ENCODE results near the gene TMEM174.

TMEM174 gene

GRCh38 chr5:73154208-73155006 is 18.6 kb upstream of the TMEM174 start:
- DNase-seq, result no peak

DNA sequence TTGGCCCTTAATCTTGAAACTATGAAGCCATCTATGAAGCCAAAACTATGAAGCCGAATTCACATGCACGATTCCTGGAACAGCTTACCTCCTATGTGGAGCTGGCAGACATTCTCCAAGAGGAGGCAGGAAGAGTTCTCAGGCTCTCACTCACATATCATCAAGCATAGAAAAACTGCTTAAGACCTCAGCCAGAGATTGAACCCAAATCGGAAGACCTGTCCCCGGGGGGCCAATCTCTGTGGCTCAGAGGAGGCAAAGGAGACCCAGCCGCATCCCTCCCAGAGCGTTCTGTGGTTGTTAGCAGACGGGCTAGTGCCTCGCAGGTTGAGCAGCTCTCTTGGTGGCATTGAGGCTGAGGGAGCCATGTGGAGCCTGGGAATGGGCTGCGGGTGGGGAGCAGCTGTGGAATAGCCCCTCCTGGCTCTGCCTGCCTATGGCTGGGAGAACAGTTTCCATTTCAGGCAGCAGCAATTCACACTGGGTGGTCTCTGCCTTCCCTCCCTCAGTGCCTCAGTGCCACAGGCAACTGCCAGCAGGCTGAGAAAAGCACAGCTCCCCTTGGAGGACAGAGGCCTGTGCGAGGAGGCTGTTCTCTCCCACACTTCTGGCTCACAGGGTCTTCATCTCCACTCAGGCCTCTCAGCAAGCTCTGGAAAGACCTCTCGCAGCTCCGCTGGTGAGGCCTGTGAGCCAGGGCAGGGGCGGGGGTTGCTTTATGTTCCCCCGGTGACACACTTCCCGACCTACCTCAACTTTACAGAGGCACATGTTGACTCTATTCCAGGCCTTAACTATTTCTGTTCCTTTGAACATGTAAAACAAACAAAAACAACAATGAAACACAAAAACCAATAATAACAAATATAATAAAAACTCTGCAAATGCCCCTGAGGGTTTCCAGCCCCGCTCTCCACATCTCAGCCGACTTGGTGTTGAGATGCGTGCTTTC is 17.4 kb upstream of the TMEM174 start:
- no peak for DNase-seq

DNA sequence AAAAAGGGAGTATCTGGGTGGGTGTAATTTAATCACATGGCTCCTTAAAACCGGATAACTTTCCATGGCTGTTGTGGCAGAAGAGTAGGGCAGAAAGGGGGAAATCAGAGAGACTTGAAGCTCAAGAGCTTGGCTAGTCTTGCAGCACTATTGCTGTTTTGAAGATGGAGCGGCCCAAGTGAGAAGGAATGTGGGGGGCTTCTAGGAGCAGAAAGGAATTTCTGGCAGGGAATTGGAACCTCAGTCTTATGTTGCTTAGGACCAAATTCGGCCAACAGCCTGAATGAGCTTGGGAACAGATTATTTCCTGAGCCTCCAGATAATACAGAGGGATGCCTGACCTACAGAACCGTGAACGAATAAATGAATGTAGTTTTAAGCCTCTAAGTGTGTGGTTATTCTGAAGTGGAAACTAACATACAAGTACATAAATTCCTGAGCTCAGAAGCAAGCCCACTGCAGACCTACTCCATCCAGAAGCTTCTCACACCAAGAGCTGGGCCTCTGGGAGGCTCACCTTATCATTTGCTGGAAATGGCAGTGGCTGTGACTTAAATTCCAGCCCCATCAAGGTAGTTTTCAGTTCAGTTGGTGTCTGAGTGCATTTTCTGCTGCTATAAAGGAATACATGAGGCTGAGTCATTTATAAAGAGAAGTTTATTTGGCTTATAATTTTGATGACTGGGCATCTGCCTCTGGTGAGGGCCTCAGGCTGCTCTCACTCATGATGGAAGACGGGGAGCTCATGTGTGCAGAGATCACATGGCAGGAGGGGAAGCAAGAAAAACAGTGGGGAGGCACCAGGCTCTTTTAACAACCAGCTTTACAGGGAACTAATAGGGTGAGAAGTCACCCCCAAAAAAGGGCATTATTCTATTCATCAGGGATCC is 15.3 kb upstream of the TMEM174 start:
- no peak for DNase-seq

- no peak for DNase-seq
Measured at GRCh38 chr5:73158313-73158712, 14.7 kb upstream of the TMEM174 start.

GRCh38 chr5:73160239-73160671 is 12.7 kb upstream of the TMEM174 start:
- DNase-seq, result peak; percentile 40

DNA sequence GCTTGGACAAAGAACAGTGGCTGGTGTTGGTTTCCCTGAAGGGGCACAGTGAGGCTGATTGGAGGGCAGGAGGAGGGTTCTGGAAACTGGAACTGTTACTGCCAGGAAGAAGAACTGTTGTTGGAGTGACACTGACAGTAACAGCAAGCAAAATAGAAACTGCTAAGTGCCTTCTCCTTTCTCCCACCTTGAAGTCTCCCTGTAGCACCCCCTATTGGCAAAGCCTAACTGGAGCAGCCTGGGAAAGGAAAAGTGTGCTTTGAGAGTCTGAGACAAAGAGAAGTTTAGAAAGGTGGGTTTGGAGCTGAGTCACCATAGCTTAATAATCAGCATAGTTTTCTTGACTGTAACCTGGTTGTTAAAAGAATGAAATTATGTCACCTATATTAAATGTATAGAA is 2.5 kb upstream of the TMEM174 start:
- DNase-seq, result peak; percentile 25

GRCh38 chr5:73171495-73171894 is 1.5 kb upstream of the TMEM174 start:
- no peak for DNase-seq

GRCh38 chr5:73174100-73174815 is 1.3 kb downstream of the TMEM174 start:
- no peak for DNase-seq

GRCh38 chr5:73176250-73176649 is 3.3 kb downstream of the TMEM174 start:
- DNase-seq, result no peak

DNA sequence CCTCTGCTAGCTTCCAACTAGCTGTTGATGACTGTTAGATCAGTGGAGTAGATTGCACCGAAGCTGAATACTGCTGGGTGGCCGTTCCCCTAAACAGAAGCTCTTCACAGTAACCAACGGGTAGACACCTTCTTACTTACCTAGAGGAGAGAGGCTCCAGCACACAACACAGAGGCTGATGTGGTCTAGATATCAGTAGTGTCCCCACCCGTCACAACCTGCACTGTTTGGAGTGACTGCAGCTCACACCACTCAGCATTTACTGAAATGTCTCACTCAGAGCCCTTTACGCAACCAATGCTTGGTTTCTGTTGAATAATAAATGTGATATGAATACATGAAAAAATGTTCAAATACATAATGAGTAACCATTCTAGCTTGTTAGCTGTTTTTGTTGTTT is 5.3 kb downstream of the TMEM174 start:
- no peak for DNase-seq

DNA sequence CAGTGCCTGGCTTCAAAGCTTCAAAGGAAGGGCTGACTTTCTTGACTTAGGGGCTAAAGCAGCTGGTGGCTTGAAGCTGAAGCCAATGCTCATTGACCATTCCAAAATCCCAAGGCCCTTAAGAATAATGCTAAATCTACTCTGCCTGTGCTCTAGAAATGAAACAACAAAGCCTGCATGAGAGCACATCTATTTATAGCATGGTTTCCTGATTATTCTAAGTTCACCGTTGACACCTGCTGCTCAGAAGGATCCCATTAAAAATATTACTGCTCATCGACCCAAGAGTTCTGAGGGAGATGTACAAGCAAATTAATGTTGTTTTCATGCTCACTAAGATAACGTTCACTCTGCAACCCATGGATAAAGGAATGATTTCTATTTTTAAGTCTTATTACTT is 6.7 kb downstream of the TMEM174 start:
- DNase-seq, result no peak

DNA sequence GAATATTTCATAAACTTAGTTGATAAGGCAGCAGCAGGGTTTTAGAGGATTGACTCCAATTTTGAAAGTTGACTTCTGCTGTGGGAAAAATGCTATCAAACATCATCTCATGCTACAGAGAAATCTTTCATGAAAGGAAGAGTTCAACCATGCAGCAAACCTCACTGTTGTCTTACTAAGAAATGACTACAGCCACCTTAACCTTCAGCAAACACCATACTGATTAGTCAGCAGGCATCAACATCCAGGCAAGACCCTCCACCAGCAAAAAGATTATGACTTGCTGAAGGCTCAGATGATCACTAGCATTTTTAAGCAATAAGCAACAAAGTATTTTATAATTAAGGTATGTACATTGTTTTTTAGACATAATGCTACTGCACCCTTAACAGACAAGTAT is 7.6 kb downstream of the TMEM174 start:
- no peak for DNase-seq

- no peak for DNase-seq
Measured at GRCh38 chr5:73182307-73182706, 9.3 kb downstream of the TMEM174 start.

- no peak for DNase-seq
Measured at GRCh38 chr5:73183000-73183399, 10.0 kb downstream of the TMEM174 start.

DNA sequence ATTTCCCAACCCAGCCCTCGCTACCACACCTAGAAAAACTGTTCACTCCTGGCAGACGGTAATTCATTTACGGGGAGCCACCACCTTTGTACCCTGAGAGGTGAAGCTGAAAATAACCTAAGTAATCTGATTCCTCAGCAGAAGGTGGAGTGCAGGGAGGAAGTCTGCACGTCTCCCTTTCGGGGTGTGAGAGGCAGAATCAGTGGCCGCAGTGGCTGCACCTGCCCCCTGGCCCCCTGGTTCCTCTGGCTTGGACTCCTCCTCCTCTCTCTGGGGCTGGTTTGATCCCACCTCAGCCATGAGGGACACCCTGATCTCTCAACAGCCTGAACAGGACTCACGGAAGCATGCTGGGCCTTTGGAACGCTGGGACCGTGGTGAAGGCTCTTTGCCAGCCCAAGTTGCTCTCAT is 10.5 kb downstream of the TMEM174 start:
- DNase-seq, result no peak

- no peak for DNase-seq
Measured at GRCh38 chr5:73186976-73187375, 14.0 kb downstream of the TMEM174 start.

DNA sequence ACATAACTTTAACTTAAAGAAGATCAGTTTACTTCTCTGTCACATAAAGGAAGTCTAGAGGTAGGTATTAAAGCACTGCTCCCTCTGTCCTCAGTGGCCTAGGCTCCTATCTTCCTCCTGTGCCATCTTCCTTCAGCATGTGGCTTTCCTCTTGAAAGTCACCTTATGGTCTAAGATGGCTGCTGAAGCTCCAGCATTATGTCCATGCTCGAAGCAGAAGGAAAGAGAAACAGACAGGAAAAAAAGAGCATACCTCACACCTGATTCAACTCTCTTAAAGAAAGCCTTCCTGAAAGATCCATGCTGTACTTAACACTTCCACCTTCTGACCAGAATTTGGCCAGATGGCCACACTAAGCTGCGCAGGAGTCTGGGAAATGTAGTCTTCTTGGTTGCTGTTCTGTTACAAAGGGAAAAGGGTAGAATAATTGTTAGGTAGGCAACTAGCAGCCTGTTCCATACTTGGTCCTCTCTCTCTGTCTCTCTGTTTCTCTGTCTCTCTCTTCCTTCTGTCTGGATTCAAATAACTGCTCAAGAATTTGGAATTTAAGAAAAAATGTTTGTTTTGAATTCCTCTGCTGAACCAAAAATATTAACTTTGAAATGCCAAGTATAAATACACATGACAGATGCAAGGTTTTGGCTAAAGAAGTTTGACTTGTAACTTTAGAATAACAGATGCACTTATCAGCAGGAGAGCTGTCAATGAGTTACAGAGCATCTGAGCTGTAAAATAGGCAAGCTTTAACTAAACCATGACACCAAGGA is 16.0 kb downstream of the TMEM174 start:
- no peak for DNase-seq

DNA sequence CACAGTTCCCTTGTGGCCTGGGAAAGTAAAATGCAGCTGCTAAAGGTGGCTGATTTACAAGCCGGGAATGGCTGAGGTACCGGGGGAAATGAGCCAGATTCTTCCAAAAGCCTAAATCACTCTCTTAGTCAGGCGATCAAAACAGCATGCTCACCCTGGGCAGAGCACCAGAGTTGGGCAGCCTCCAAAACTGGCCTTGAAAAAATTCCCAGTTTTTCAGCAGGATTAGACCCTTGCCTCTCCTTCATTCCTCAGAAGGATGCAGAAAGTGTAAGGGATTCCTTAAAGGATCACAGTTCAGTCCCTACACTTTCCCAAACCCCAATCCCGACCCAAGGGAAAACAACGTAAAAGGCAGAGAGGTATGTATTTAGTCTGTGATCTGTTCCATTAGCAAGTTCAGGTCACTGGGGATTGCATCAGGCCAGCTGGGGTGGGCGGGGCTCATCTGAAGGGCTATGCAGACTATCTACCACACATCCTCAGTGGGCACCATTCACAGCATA is 16.9 kb downstream of the TMEM174 start:
- DNase-seq, result no peak

DNA sequence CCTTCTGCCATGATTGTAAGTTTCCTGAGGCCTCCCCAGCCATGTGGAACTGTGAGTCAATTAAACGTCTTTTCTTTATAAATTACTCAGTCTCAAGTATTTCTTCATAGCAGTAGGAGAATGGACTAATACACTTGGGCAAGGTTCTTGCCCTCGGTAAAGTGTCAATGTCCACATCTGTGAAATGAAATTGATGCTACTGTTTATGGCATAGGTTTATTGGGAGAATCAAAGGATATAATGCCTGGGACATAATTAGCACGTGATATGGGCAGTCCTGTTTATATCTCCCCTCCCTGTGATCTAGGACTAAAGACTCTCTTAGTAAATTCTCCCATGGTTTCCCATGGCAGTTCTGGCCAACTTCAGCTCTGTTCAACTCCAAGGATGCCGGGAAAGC is 19.4 kb downstream of the TMEM174 start:
- no peak for DNase-seq

- DNase-seq, result no peak
Measured at GRCh38 chr5:73193592-73193991, 20.6 kb downstream of the TMEM174 start.

DNA sequence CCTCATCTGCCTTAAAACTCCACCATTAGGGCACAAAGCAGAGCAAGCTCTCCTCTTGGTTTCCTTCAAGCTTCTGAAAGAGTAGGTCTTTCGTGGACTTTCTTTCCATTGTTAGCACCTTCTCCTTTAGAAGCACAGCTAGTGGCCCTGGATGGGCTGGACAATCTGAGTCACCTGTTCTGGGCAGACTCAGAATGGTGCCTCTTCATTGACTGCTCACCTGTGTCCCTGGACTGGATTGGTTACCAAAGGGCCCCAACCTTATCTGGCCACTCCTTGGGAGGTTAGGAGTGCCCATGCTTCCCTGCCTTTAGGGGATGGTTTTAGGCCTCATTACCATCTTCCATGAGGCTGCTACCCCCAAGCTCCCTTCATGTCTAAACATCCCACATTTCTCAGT is 23.2 kb downstream of the TMEM174 start:
- DNase-seq, result no peak
